GM13976 (cell line): ENCODE results near the gene DLGAP5.

Experiments used
- DNase-seq: peaks from one replicate; pipeline ENCODE4 v3.0.0; 2012; ENCODE audit warnings: low spot score
- in situ Hi-C: fragments of 300-500 bp; cut with MboI; formaldehyde crosslinking; loops from one replicate; pipeline ENCODE4 v1.12.0; 2022; ENCODE audit warnings: low sequenced_read_pairs, mixed read lengths, inconsistent platforms; ENCODE audit not compliant: unreplicated experiment
- TF ChIP-seq, protein P1 (sequence below): IDR thresholded peaks from 2 replicates; pipeline ENCODE4 v1.5.1; 2012; ENCODE audit warnings: borderline replicate concordance, mild to moderate bottlenecking; ENCODE audit not compliant: insufficient read depth; ENCODE audit errors: extremely low read depth, missing control alignments, control extremely low read depth

The DLGAP5 gene

DNA sequence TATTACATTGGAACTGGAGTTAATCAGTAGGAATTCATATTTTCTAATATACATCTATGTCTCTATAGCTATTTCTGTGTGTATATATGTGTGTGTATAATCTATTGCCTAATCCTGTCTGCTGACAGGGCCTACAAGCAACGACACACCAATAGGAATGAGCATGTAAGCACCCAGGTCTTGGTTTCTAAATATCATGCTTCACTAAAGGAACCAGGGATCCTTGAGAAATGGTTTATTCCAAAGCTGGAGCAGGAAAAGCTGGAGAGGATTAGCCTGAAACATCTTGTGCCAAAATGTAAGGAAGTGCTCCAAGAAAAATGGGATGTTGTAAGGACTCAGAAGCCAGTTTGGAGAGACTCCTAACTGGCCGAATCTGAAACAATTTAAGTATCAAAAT is 91.6 kb downstream of the DLGAP5 start:
- in situ Hi-C loops, result no loop called here
- no peak for DNase-seq
- TF ChIP-seq, protein P1, sequence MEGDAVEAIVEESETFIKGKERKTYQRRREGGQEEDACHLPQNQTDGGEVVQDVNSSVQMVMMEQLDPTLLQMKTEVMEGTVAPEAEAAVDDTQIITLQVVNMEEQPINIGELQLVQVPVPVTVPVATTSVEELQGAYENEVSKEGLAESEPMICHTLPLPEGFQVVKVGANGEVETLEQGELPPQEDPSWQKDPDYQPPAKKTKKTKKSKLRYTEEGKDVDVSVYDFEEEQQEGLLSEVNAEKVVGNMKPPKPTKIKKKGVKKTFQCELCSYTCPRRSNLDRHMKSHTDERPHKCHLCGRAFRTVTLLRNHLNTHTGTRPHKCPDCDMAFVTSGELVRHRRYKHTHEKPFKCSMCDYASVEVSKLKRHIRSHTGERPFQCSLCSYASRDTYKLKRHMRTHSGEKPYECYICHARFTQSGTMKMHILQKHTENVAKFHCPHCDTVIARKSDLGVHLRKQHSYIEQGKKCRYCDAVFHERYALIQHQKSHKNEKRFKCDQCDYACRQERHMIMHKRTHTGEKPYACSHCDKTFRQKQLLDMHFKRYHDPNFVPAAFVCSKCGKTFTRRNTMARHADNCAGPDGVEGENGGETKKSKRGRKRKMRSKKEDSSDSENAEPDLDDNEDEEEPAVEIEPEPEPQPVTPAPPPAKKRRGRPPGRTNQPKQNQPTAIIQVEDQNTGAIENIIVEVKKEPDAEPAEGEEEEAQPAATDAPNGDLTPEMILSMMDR, result no peak

DNA sequence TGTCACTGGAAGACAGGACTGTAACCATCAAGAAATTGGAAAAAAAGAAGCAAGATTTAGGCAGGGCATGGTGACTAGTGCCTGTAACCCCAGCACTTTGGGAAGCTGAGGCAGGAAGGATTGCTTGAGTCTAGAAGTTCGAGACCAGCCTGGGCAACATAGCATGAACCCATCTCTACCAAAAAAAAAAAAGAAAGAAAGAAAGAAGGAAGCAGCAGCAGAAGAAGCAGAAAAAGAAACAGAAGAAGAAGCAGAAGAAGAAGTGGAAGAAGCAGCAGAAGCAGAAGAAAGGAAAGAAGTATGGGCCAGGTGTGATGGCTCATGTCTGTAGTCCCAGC is 92.9 kb downstream of the DLGAP5 start:
- TF ChIP-seq, protein P1, result no peak
- in situ Hi-C loops, result no loop called here
- DNase-seq, result no peak
